OCI-LY1 (cell line): Measurements from ENCODE around the gene EFHD2.

Source experiments
- H2AFZ ChIP-seq: fragments of 200-600 bp; sonication (generic), shearing (Covaris generic); 2 replicates; pipeline ENCODE4 v1.6.0; 2014; ENCODE audit warnings: antibody characterized with exemption, mild to moderate bottlenecking, low read length
- H3F3A ChIP-seq: fragments of 200-600 bp; sonication (generic), shearing (Covaris generic); 2 replicates; pipeline ENCODE4 v1.6.0; 2014; ENCODE audit warnings: mild to moderate bottlenecking, antibody characterized with exemption, low read length, moderate library complexity; ENCODE audit not compliant: insufficient read depth
- H3K27ac ChIP-seq: fragments of 200-600 bp; sonication (generic); 2 replicates; pipeline ENCODE4 v1.5.1; 2014; ENCODE audit warnings: low read length, mixed run types, mild to moderate bottlenecking, low read depth; ENCODE audit not compliant: poor library complexity, severe bottlenecking
- H3K27me3 ChIP-seq: fragments of 200-600 bp; sonication (generic); 2 replicates; pipeline ENCODE4 v1.6.0; 2014; ENCODE audit warnings: antibody characterized with exemption, mild to moderate bottlenecking, low read length, moderate library complexity; ENCODE audit not compliant: insufficient read depth
- H3K36me3 ChIP-seq: fragments of 200-600 bp; sonication (generic); 2 replicates; pipeline ENCODE4 v1.6.1; 2014; ENCODE audit warnings: mild to moderate bottlenecking, antibody characterized with exemption, low read length, moderate library complexity, mixed read lengths; ENCODE audit not compliant: insufficient read depth
- H3K4me1 ChIP-seq: fragments of 200-600 bp; sonication (generic); 2 replicates; pipeline ENCODE4 v1.5.1; 2014; ENCODE audit warnings: mild to moderate bottlenecking, low read length, moderate library complexity; ENCODE audit not compliant: insufficient read depth, severe bottlenecking
- H3K4me2 ChIP-seq: fragments of 200-600 bp; sonication (generic), shearing (Covaris generic); 2 replicates; pipeline ENCODE4 v1.6.1; 2014; ENCODE audit warnings: low read length
- H3K4me3 ChIP-seq: fragments of 200-600 bp; sonication (generic); 2 replicates; pipeline ENCODE4 v1.5.1; 2014; ENCODE audit warnings: low read length, low read depth, mild to moderate bottlenecking, mixed read lengths; ENCODE audit not compliant: poor library complexity, severe bottlenecking
- H3K79me2 ChIP-seq: fragments of 200-600 bp; shearing (Covaris generic); 2 replicates; pipeline ENCODE4 v1.6.1; 2016; ENCODE audit warnings: mixed run types, low read length, mixed read lengths; ENCODE audit not compliant: insufficient read depth
- H3K9ac ChIP-seq: fragments of 200-600 bp; sonication (generic), shearing (Covaris generic); 2 replicates; pipeline ENCODE4 v1.6.1; 2014; ENCODE audit warnings: mild to moderate bottlenecking, low read length, mixed read lengths
- H3K9me2 ChIP-seq: fragments of 200-600 bp; sonication (generic), shearing (Covaris generic); 2 replicates; pipeline ENCODE4 v1.6.1; 2014; ENCODE audit warnings: low read depth, mild to moderate bottlenecking, low read length, mixed read lengths
- H3K9me3 ChIP-seq: fragments of 200-600 bp; shearing (Covaris generic); 2 replicates; pipeline ENCODE4 v1.6.1; 2014; ENCODE audit warnings: low read length, mixed read lengths
- H4K20me1 ChIP-seq: fragments of 200-600 bp; sonication (generic), shearing (Covaris generic); 2 replicates; pipeline ENCODE4 v1.6.0; 2016; ENCODE audit warnings: mild to moderate bottlenecking, low read length; ENCODE audit not compliant: insufficient read depth
- CTCF ChIP-seq: fragments of 200-600 bp; sonication (generic), shearing (Covaris generic); IDR thresholded peaks from 2 replicates; pipeline ENCODE4 v1.5.1; 2017; ENCODE audit warnings: mild to moderate bottlenecking, antibody characterized with exemption, low read length, moderate library complexity, mixed read lengths
- EZH2 ChIP-seq: fragments of 200-600 bp; sonication (generic), shearing (Covaris generic); IDR thresholded peaks from 2 replicates; pipeline ENCODE4 v1.8.0; 2017; ENCODE audit warnings: borderline replicate concordance, mixed run types, mild to moderate bottlenecking, antibody characterized with exemption, low read length, moderate library complexity, mixed read lengths

Gene EFHD2

DNA sequence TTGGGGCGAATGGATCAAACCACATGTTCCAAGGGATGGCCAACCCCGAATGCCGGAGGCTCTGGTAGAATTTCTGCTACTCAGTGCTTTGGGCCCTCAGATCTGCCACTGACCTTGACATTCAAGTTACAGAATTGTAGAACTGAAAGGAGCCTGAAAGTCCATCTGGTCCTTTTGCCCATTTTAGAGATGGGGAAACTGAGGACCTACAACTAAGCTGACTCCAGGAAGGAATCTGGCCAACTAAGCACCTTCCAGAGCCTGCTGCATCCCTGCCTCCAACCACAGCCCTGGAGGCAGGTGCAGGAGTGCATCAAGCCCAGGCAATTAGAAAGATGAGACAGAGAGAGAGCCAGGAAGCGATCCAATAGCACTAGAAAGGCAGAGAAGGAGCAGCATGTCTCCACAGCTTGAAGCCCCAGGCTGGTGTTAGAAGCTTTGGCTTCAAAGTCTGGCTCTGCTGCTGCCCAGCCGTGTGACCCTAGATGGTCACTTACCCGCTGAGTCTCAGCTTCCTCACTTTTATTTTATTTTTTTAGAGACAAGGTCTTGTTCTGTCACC is 27.3 kb downstream of the EFHD2 start:
- no peaks in the 10 kb centered on the region for H3K4me1 ChIP-seq
- H4K20me1 ChIP-seq, result no peaks in the 10 kb centered on the region
- no peaks in the 10 kb centered on the region for H3K9me3 ChIP-seq
- H2AFZ ChIP-seq, result no peak overlapping the region
- no peaks in the 10 kb centered on the region for H3K36me3 ChIP-seq
- no peaks in the 10 kb centered on the region for H3K79me2 ChIP-seq
- no peak overlapping the region for H3K4me2 ChIP-seq
- no peaks in the 10 kb centered on the region for H3F3A ChIP-seq
- H3K4me3 ChIP-seq, result no peak overlapping the region
- TF ChIP-seq CTCF (no peak), EZH2 (no peak)
- no peak overlapping the region for H3K27ac ChIP-seq
- H3K9me2 ChIP-seq, result no peaks in the 10 kb centered on the region
- no peak overlapping the region for H3K9ac ChIP-seq
- H3K27me3 ChIP-seq, result peaks cover 5% of the 10 kb centered on the region; the same call in 1 of the 2 replicates

DNA sequence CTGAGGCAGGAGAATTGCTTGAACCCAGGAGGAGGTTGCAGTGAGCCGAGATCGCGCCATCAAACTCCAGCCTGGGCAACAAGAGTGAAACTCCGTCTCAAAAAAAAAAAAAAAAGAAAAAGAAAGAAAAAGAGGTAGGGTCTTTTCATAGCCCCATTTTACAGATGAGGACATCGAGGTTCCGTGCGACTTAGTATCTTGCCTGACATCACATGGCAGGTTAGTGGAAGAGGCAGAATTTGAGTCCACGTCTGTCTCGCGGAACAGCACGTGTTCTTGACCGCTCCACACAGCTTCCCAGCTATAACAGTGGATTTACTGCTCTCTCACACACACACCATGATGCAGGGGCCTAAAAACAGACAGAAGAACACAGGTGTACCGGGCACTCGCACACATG is 29.6 kb downstream of the EFHD2 start:
- Histone ChIP-seq H3K4me2 (no peak overlapping the region), H3K4me3 (no peak overlapping the region), H3K9ac (no peak overlapping the region), H3K79me2 (no peaks in the 10 kb centered on the region), H4K20me1 (no peaks in the 10 kb centered on the region), H2AFZ (no peak overlapping the region), H3K36me3 (no peaks in the 10 kb centered on the region), H3K27me3 (no peaks in the 10 kb centered on the region; the same call in 1 of the 2 replicates), H3K27ac (no peak overlapping the region), H3K4me1 (no peaks in the 10 kb centered on the region), H3F3A (no peaks in the 10 kb centered on the region), H3K9me3 (no peaks in the 10 kb centered on the region), H3K9me2 (no peaks in the 10 kb centered on the region)
- TF ChIP-seq CTCF, result no peak

- TF ChIP-seq CTCF, result no peak
- TF ChIP-seq EZH2, result no peak
Observed at GRCh38 chr1:15440357-15440756, 30.7 kb downstream of the EFHD2 start.

More at GRCh38 chr1:15440357-15440756, 30.7 kb downstream of the EFHD2 start:
- no peaks in the 10 kb centered on the region; the same call in 1 of the 2 replicates for H3K27me3 ChIP-seq
- no peak overlapping the region for H2AFZ ChIP-seq
- H3K79me2 ChIP-seq, result no peaks in the 10 kb centered on the region
- no peak overlapping the region for H3K4me2 ChIP-seq
- H3K9me3 ChIP-seq, result no peaks in the 10 kb centered on the region
- H3K4me3 ChIP-seq, result no peak overlapping the region
- H3K9me2 ChIP-seq, result no peaks in the 10 kb centered on the region
- no peaks in the 10 kb centered on the region for H4K20me1 ChIP-seq
- H3F3A ChIP-seq, result no peaks in the 10 kb centered on the region
- no peaks in the 10 kb centered on the region for H3K36me3 ChIP-seq
- no peak overlapping the region for H3K27ac ChIP-seq
- no peak overlapping the region for H3K9ac ChIP-seq
- H3K4me1 ChIP-seq, result no peaks in the 10 kb centered on the region
